ENCODE data around the gene CLPTM1L.

The CLPTM1L gene

DNA sequence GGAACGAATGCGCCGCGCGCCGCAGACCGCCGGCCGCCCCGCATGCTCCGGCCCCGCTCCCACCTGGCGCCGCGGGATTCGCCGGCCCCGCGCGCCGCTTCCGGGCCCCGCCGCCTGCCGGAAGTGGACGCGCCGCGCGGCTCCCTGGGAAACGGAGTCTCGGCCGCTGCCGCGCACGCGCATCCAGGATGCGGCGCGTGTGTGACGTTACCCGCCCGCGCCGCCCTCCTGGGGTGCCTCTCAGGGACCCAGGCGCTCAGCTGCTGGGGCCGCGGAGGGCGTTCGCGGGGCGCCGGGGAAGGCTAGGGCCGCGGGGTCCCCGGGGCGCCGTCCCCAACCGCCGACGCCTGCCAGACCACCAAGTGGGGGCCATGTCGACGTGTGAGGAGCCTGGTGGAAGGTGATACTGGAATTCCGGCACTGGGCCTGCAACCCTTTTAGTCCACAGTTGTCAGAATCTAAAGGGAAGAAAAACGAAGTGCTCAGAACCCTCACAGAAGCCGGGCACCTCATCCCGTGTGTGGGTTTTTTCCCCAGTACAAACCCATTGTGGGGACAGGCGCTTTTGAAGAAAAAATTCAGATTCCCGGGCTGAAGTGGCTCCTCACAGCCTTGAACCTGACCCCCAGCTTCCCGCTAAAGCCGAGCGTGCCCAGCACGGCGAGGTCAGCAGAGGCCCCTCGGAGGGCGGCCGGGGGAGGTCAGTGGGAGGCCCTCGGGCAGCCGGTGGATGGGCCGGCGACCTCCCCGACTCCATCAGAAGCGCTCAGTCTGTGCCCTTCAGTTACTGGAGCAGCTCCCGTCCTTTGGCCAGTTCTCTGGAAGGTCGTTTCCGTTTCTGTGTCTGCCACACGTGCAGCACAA, at the start of gene CLPTM1L:
CLPTM1L (minus strand) TSS at position 125 of the 864 bp plus-strand sequence. CDS start 258 bp downstream, outside the sequence.
- Histone ChIP-seq H3K4me3 (ENCODE audit: low read depth, low read length) (peak within 1 kb of the TSS; percentile 85), H3K9me3 (ENCODE audit: control insufficient read depth, insufficient read depth, low read length) (no peaks in the 10 kb centered on the region), H3K36me3 (ENCODE audit: control insufficient read depth, insufficient read depth, low read length) (peaks cover 22% of the 10 kb centered on the region), H3K27me3 (ENCODE audit: control insufficient read depth, insufficient read depth, low read length) (no peaks in the 10 kb centered on the region), H3K9ac (ENCODE audit: low read depth, low read length) (peak within 1 kb of the TSS; percentile 66), H3K4me1 (ENCODE audit: control insufficient read depth, insufficient read depth, low read length) (peaks cover 2% of the 10 kb centered on the region)

- peaks cover 6% of the 10 kb centered on the region for H3K27me3 ChIP-seq (ENCODE audit: control insufficient read depth, insufficient read depth, low read length)
These were observed 48.9 kb upstream of the CLPTM1L start for GRCh38 chr5:1393571-1394501.

GRCh38 chr5:1392801-1393565, 48.1 kb upstream of the CLPTM1L start:
- H3K4me1 ChIP-seq (ENCODE audit: control insufficient read depth, insufficient read depth, low read length): no peaks in the 10 kb centered on the region
- H3K9ac ChIP-seq (ENCODE audit: low read depth, low read length): no peak overlapping the region
- peaks cover 12% of the 10 kb centered on the region for H3K27me3 ChIP-seq (ENCODE audit: control insufficient read depth, insufficient read depth, low read length)
- H3K9me3 ChIP-seq (ENCODE audit: control insufficient read depth, insufficient read depth, low read length): no peaks in the 10 kb centered on the region
- no peaks in the 10 kb centered on the region for H3K36me3 ChIP-seq (ENCODE audit: control insufficient read depth, insufficient read depth, low read length)
- H3K4me3 ChIP-seq (ENCODE audit: low read depth, low read length): no peak overlapping the region

More at GRCh38 chr5:1393571-1394501, 48.9 kb upstream of the CLPTM1L start:
- no peaks in the 10 kb centered on the region for H3K9me3 ChIP-seq (ENCODE audit: control insufficient read depth, insufficient read depth, low read length)
- H3K4me3 ChIP-seq (ENCODE audit: low read depth, low read length): no peak overlapping the region
- H3K9ac ChIP-seq (ENCODE audit: low read depth, low read length): no peak overlapping the region
- H3K4me1 ChIP-seq (ENCODE audit: control insufficient read depth, insufficient read depth, low read length): no peaks in the 10 kb centered on the region
- no peaks in the 10 kb centered on the region for H3K36me3 ChIP-seq (ENCODE audit: control insufficient read depth, insufficient read depth, low read length)

- H3K9me3 ChIP-seq (ENCODE audit: control insufficient read depth, insufficient read depth, low read length): no peaks in the 10 kb centered on the region
- no peaks in the 10 kb centered on the region for H3K36me3 ChIP-seq (ENCODE audit: control insufficient read depth, insufficient read depth, low read length)
- H3K9ac ChIP-seq (ENCODE audit: low read depth, low read length): no peak overlapping the region
- no peaks in the 10 kb centered on the region for H3K4me1 ChIP-seq (ENCODE audit: control insufficient read depth, insufficient read depth, low read length)
- H3K27me3 ChIP-seq (ENCODE audit: control insufficient read depth, insufficient read depth, low read length): peaks cover 18% of the 10 kb centered on the region
- no peak overlapping the region for H3K4me3 ChIP-seq (ENCODE audit: low read depth, low read length)
These were observed 47.4 kb upstream of the CLPTM1L start for GRCh38 chr5:1392261-1392660.

DNA sequence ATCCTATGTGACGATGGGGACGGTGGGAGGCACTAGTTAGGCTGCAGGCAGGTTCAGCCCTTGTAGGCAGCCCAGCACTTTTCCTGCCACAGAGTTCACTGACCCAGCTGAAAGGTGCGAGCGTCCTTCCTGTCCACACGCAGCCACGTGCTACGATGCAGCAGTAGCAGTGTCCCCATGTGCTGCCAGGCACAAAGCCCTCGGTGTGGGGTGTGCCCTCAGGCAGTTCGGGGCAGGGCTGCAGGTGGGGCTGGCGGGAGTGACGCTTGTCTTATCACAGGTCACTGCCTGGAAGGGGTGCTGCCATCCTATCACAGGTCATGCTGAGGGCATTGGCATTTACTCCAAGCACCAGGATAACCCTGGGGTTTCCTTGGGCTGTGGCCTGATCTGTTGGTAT, 46.8 kb upstream of the CLPTM1L start:
- H3K4me3 ChIP-seq (ENCODE audit: low read depth, low read length): no peak overlapping the region

DNA sequence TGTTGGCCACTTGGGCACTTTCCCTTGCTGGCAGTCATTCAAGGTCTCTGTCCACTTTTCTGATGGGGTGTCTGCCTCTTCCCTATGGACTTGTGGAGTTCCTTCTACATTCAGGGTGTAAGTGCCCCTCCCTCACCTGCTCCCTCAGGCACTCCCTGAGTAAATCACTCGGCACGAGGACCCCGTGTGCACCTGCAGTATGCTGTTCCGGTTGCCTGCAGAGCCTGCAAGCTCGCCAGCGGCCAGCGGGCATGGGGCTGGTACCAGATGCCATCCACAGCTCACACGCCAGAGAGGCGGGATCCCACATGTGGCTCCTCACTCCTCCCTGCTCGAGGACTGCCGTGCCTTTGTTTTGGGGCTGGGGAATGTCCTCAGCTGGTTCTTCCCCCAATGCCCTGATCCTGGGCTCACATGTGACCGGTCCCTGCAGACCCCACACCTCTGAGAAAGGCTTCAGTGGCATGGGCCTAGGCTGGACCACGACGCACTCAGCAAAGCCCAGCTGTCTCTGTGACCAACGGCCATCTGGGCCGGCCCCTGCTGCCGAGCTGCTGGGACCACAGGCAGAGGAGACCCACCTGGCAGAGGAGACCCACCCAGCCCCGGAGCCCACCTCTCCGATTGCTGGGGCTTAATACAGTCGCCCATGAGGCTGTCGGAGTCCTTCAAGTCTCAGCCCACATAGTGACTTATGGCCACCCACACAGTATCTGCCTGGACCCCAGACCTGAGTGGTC, 46.1 kb upstream of the CLPTM1L start:
- Histone ChIP-seq H3K4me1 (ENCODE audit: control insufficient read depth, insufficient read depth, low read length) (no peaks in the 10 kb centered on the region), H3K27me3 (ENCODE audit: control insufficient read depth, insufficient read depth, low read length) (peaks cover 26% of the 10 kb centered on the region), H3K4me3 (ENCODE audit: low read depth, low read length) (no peak overlapping the region), H3K9ac (ENCODE audit: low read depth, low read length) (no peak overlapping the region), H3K9me3 (ENCODE audit: control insufficient read depth, insufficient read depth, low read length) (no peaks in the 10 kb centered on the region), H3K36me3 (ENCODE audit: control insufficient read depth, insufficient read depth, low read length) (no peaks in the 10 kb centered on the region)

More for the DNA sequence above, 46.8 kb upstream of the CLPTM1L start:
- Histone ChIP-seq H3K36me3 (ENCODE audit: control insufficient read depth, insufficient read depth, low read length) (no peaks in the 10 kb centered on the region), H3K9me3 (ENCODE audit: control insufficient read depth, insufficient read depth, low read length) (no peaks in the 10 kb centered on the region), H3K4me1 (ENCODE audit: control insufficient read depth, insufficient read depth, low read length) (no peaks in the 10 kb centered on the region), H3K27me3 (ENCODE audit: control insufficient read depth, insufficient read depth, low read length) (peaks cover 23% of the 10 kb centered on the region), H3K9ac (ENCODE audit: low read depth, low read length) (no peak overlapping the region)

DNA sequence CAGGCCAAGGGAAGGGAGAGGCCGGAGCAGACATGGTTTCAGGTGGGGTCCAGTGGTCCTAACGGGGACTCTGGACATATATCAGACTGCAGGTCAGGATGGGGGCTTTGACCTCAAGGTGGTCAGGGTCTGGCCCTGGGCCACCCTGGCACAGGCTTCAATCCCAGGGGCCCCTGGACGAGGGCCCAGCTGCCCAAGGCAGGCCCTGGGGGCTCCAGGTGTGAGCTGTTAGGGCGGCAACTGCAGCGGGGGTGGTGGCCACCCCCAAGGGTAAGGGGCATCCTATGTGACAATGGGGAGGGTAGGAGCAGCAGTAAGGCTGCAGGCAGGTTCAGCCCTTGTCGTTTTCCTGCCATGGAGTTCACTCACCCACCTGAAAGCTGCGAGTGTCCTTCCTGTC, 45.4 kb upstream of the CLPTM1L start:
- peaks cover 24% of the 10 kb centered on the region for H3K27me3 ChIP-seq (ENCODE audit: control insufficient read depth, insufficient read depth, low read length)
- no peaks in the 10 kb centered on the region for H3K36me3 ChIP-seq (ENCODE audit: control insufficient read depth, insufficient read depth, low read length)

GRCh38 chr5:1388383-1388967, 43.6 kb upstream of the CLPTM1L start:
- H3K9me3 ChIP-seq (ENCODE audit: control insufficient read depth, insufficient read depth, low read length): no peaks in the 10 kb centered on the region
- H3K4me3 ChIP-seq (ENCODE audit: low read depth, low read length): no peak overlapping the region
- H3K4me1 ChIP-seq (ENCODE audit: control insufficient read depth, insufficient read depth, low read length): no peaks in the 10 kb centered on the region
- no peak overlapping the region for H3K9ac ChIP-seq (ENCODE audit: low read depth, low read length)
- no peaks in the 10 kb centered on the region for H3K36me3 ChIP-seq (ENCODE audit: control insufficient read depth, insufficient read depth, low read length)
- H3K27me3 ChIP-seq (ENCODE audit: control insufficient read depth, insufficient read depth, low read length): peaks cover 24% of the 10 kb centered on the region

More for the DNA sequence above, 45.4 kb upstream of the CLPTM1L start:
- Histone ChIP-seq H3K9ac (ENCODE audit: low read depth, low read length) (no peak overlapping the region), H3K4me3 (ENCODE audit: low read depth, low read length) (no peak overlapping the region), H3K4me1 (ENCODE audit: control insufficient read depth, insufficient read depth, low read length) (no peaks in the 10 kb centered on the region), H3K9me3 (ENCODE audit: control insufficient read depth, insufficient read depth, low read length) (no peaks in the 10 kb centered on the region)

- Histone ChIP-seq H3K9ac (ENCODE audit: low read depth, low read length) (no peak overlapping the region), H3K9me3 (ENCODE audit: control insufficient read depth, insufficient read depth, low read length) (no peaks in the 10 kb centered on the region), H3K4me3 (ENCODE audit: low read depth, low read length) (no peak overlapping the region), H3K27me3 (ENCODE audit: control insufficient read depth, insufficient read depth, low read length) (peaks cover 24% of the 10 kb centered on the region), H3K36me3 (ENCODE audit: control insufficient read depth, insufficient read depth, low read length) (no peaks in the 10 kb centered on the region), H3K4me1 (ENCODE audit: control insufficient read depth, insufficient read depth, low read length) (no peaks in the 10 kb centered on the region)
These were observed 43.0 kb upstream of the CLPTM1L start for GRCh38 chr5:1387876-1388275.

GRCh38 chr5:1387059-1387755, 42.3 kb upstream of the CLPTM1L start:
- H3K27me3 ChIP-seq (ENCODE audit: control insufficient read depth, insufficient read depth, low read length): peaks cover 24% of the 10 kb centered on the region
- no peaks in the 10 kb centered on the region for H3K36me3 ChIP-seq (ENCODE audit: control insufficient read depth, insufficient read depth, low read length)
- no peaks in the 10 kb centered on the region for H3K9me3 ChIP-seq (ENCODE audit: control insufficient read depth, insufficient read depth, low read length)
- H3K4me3 ChIP-seq (ENCODE audit: low read depth, low read length): no peak overlapping the region
- H3K4me1 ChIP-seq (ENCODE audit: control insufficient read depth, insufficient read depth, low read length): no peaks in the 10 kb centered on the region
- H3K9ac ChIP-seq (ENCODE audit: low read depth, low read length): no peak overlapping the region
